Testis (tissue), 3 donors: ENCODE measurements around the gene ITPRIP. TPM values are rescaled to one million over a fixed set of nuclear protein-coding genes. Genes with fewer than 3 reads are reported as not detected.

Experiments used
- DNase-seq: peaks from one replicate; pipeline ENCODE4 v3.0.0-alpha.2; 2019
- H3K27ac ChIP-seq, 2 donors: fragments of 200-600 bp; sonication (generic); one replicate each; pipeline ENCODE4 v1.5.1; 2019
- H3K27me3 ChIP-seq: fragments of 200-600 bp; sonication (generic); one replicate; pipeline ENCODE4 v1.5.1; 2019
- H3K36me3 ChIP-seq: fragments of 200-600 bp; sonication (generic); one replicate; pipeline ENCODE4 v1.5.1; 2017; ENCODE audit warnings: low read depth; ENCODE audit errors: missing control alignments
- H3K4me1 ChIP-seq: fragments of 200-600 bp; sonication (generic); one replicate; pipeline ENCODE4 v1.5.1; 2019
- H3K4me3 ChIP-seq, 2 donors: fragments of 200-600 bp; sonication (generic); one replicate each; pipeline ENCODE4 v1.5.1; 2017 to 2019
- H3K9me3 ChIP-seq: fragments of 200-600 bp; sonication (generic); one replicate; pipeline ENCODE4 v1.5.1; 2017
- POLR2A ChIP-seq: fragments of 450-650 bp; IDR thresholded peaks from one replicate; pipeline ENCODE4 v1.6.1; 2017; ENCODE audit warnings: antibody characterized with exemption, mild to moderate bottlenecking, moderate library complexity
- WGBS, 2 donors: methylation state at CpG; one replicate each; pipeline ENCODE4 v1.1.5; 2018; 5-methylcytosine and 5-hydroxymethylcytosine counted together
- intact Hi-C: fragments of 100-400 bp; cut with DNase I; formaldehyde crosslinking; loops from one replicate; pipeline ENCODE4 v1.15.1; 2023; ENCODE audit warnings: low total_unique reads
- polyA plus RNA-seq: library from polyadenylated mRNA; stranded (reverse); fragments of 350-450 nt; fragmentation: Illumina TruSeq; extraction: RNeasy Lipid Tissue Mini Kit (QIAGEN cat#74804); gene quantifications from one replicate; pipeline ENCODE4 v1.2.3, GENCODE V29; 2014; ENCODE audit warnings: low read depth, low replicate concordance; ENCODE audit not compliant: insufficient read depth
- total RNA-seq, 2 donors: library from RNA; depleted of rRNA; stranded (reverse); fragments of >200 nt; gene quantifications; one replicate each; pipeline ENCODE4 v1.2.3, GENCODE V29; 2016
- TF ChIP-seq, protein P1 (sequence below), 3 experiments: fragments of 450-650 bp in 2 of 3; fragments of 200-600 bp in 1 of 3; sonication (generic) in 1 of 3; IDR thresholded peaks; one replicate each; pipeline ENCODE4 v1.5.1; 2016 to 2019; ENCODE audit warnings: antibody characterized with exemption in 3 of 3, mild to moderate bottlenecking in 2 of 3, moderate library complexity in 1 of 3

The ITPRIP gene
- total and polyA plus RNA-seq, 3 donors from 2014 or later: 21.5 to 29.5 (median 21.6) TPM

DNA sequence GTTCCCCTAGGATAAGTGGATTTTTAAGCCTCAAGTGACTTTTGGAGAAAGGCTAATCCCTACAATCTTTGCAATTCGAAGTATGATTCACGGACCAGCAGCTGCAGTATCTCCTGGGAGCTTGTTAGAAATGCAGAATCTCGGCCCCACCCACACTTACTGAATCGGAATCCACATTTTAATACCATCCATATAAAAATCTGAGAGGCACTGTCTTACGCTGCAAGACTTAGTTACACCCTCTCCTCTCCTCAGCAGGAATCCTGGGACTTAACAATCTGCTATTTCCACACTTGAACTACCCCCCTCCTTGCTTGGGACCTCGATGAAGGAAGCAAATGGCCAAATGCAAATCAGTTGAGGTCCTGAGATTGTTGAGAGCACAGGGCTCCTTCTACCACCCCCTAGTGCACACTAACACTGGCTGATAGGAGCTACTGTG, 21.0 kb downstream of the ITPRIP start:
- TF ChIP-seq, protein P1, sequence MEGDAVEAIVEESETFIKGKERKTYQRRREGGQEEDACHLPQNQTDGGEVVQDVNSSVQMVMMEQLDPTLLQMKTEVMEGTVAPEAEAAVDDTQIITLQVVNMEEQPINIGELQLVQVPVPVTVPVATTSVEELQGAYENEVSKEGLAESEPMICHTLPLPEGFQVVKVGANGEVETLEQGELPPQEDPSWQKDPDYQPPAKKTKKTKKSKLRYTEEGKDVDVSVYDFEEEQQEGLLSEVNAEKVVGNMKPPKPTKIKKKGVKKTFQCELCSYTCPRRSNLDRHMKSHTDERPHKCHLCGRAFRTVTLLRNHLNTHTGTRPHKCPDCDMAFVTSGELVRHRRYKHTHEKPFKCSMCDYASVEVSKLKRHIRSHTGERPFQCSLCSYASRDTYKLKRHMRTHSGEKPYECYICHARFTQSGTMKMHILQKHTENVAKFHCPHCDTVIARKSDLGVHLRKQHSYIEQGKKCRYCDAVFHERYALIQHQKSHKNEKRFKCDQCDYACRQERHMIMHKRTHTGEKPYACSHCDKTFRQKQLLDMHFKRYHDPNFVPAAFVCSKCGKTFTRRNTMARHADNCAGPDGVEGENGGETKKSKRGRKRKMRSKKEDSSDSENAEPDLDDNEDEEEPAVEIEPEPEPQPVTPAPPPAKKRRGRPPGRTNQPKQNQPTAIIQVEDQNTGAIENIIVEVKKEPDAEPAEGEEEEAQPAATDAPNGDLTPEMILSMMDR (IDR thresholded peaks at IDR 0.05): no peak
- no peak for TF ChIP-seq POLR2A
- WGBS, 2 donors: 32 to 46% methylated on average over 6 of the region's 6 CpGs
- H3K4me1 ChIP-seq: peaks cover 47% of the 10 kb centered on the region
- no peaks in the 10 kb centered on the region for H3K36me3 ChIP-seq
- no peaks in the 10 kb centered on the region for H3K9me3 ChIP-seq
- H3K4me3 ChIP-seq: no peak overlapping the region
- H3K27ac ChIP-seq: peak overlapping the region in 1 of 2 donors; percentile 9
- peak; percentile 62 for DNase-seq
- H3K27me3 ChIP-seq: no peaks in the 10 kb centered on the region
- intact Hi-C loops: no loop called here

DNA sequence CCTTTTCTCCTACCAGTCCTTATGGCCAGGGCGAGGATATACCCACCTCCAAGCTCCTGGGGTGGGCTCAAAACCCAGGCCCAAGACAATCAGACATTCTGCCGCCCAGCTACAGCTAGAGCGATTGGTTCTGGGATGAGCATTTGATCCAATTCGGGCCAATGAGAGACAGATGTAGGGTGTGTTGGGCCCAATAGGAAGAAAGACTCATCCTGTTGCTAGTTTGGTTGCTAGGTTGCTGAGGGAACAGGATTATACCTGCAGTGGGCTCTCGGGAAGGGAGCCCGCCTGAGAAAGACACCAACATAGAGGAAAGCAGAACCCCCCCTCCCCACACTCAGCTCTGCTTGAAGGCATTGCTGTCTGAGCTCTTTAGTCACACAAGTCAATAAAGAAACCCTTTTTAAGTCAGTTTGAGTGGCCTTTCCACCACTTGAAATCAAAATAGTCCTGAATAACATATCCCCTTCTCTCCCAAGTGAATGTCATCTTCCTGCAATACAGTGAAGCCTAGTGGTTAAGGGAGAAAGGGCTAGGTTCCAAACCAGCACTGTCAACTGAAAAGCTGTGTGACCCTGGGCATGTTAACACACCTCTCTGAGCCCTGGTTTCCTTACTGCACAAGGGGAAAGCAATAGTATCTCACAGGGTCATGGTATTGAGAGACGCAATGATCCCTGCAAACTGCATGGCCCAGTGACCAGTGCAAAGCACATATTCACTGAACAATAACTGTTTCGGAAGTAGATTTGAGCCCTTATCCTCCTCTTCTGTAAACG, 21.8 kb downstream of the ITPRIP start:
- H3K4me1 ChIP-seq: peaks cover 44% of the 10 kb centered on the region
- H3K4me3 ChIP-seq: no peak overlapping the region
- H3K9me3 ChIP-seq: no peaks in the 10 kb centered on the region
- H3K36me3 ChIP-seq: no peaks in the 10 kb centered on the region
- intact Hi-C loops: no loop called here
- peak overlapping the region in 1 of 2 donors; percentile 9 for H3K27ac ChIP-seq
- 72 to 74% methylated on average over 9 of the region's 9 CpGs for WGBS, 2 donors
- no peaks in the 10 kb centered on the region for H3K27me3 ChIP-seq
- TF ChIP-seq, protein P1 (IDR thresholded peaks at IDR 0.05): no peak
- no peak for TF ChIP-seq POLR2A
- DNase-seq: no peak

- H3K27ac ChIP-seq: no peak overlapping the region
- no peak overlapping the region for H3K4me3 ChIP-seq
- intact Hi-C loops: no loop called here
- no peaks in the 10 kb centered on the region for H3K9me3 ChIP-seq
- H3K36me3 ChIP-seq: no peaks in the 10 kb centered on the region
- TF ChIP-seq, protein P1 (IDR thresholded peaks at IDR 0.05): no peak
- no peak for TF ChIP-seq POLR2A
- DNase-seq: no peak
- peaks cover 40% of the 10 kb centered on the region for H3K4me1 ChIP-seq
- 58 to 97% methylated on average over 19 to 21 of the region's 22 CpGs for WGBS, 2 donors
- no peaks in the 10 kb centered on the region for H3K27me3 ChIP-seq
These were observed 22.8 kb downstream of the ITPRIP start for GRCh38 chr10:104315486-104315921.

DNA sequence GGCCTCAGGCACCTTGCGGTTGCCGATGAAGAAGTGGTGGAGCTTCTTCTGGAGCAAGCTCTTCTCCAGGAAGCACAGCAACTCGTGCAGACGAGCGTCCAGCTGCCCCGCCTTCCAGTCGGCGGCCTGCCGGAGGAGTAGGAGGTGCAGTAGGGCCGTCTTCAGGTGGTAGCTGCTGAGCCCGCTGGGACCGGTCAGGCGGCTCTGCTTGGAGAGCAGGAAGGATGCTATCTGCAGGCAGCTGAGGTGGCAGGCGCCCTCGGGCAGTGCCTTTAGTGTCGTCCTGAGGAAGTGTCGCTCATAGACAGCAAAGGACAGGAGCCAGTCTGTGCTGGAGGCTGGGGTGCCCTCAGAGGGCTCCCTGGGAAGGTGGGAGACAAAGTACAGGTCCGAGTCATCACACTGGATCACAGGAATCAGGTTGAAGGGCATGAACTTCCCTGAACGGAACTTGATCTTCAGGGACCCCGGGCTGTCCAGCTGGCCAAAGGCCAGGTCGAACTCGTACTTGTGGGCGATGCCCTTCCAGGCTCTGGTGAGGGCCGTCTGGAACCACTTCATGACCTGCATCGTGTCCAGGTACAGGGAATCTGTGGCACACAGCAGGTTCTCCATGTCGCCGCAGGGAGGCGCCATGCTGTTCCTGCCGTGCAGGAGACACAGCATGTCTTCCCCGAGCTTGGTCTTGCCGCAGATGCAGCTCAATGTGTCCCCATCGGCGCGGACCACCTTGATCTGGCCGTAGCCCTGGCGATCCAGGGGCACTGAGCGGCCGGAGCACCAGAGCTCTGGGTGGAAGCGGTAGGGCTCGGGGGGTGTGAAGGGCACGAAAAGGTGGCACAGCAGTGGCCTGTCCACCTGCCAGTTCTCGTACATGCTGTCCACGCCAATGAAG, 23.4 kb downstream of the ITPRIP start:
- intact Hi-C loops: no loop called here
- Histone ChIP-seq H3K27me3 (no peaks in the 10 kb centered on the region), H3K9me3 (no peaks in the 10 kb centered on the region), H3K4me1 (peaks cover 42% of the 10 kb centered on the region), H3K36me3 (no peaks in the 10 kb centered on the region), H3K4me3 (no peak overlapping the region), H3K27ac (no peak overlapping the region)
- TF ChIP-seq, protein P1 (IDR thresholded peaks at IDR 0.05): no peak
- TF ChIP-seq POLR2A: no peak
- 86 to 91% methylated on average over 25 to 38 of the region's 43 CpGs for WGBS, 2 donors
- no peak for DNase-seq
